HepG2 (cell line): ENCODE measurements around the gene LTC4S. TPM values are rescaled to one million over a fixed set of nuclear protein-coding genes. Genes with fewer than 3 reads are reported as not detected.

Experiments
- ATF7 ChIP-seq, 2 experiments: fragments of 450-650 bp in 1 of 2; sonication (generic) in 1 of 2; formaldehyde crosslinking in 1 of 2; IDR thresholded peaks; 2 replicates each; pipeline versions ENCODE4 v1.4.0 to v1.6.1; 2016 to 2020; ENCODE audit warnings: antibody characterized with exemption in 1 of 2, mild to moderate bottlenecking in 1 of 2, missing genetic modification reagents in 1 of 2
- EED ChIP-seq: sonication (generic); formaldehyde crosslinking; IDR thresholded peaks from 2 replicates; pipeline ENCODE4 v1.5.0; 2020; ENCODE audit warnings: mild to moderate bottlenecking, missing genetic modification reagents
- IRX3 ChIP-seq: sonication (generic); formaldehyde crosslinking; IDR thresholded peaks from 2 replicates; pipeline ENCODE4 v1.8.1; 2023; ENCODE audit warnings: mild to moderate bottlenecking, low read depth, missing genetic modification reagents, borderline replicate concordance
- KMT2A ChIP-seq: sonication (generic); formaldehyde crosslinking; IDR thresholded peaks from 2 replicates; pipeline ENCODE4 v1.4.0; 2020; ENCODE audit warnings: missing genetic modification reagents
- NCOA2 ChIP-seq: sonication (generic); formaldehyde crosslinking; IDR thresholded peaks from 2 replicates; pipeline ENCODE4 v1.8.0; 2022; ENCODE audit warnings: inconsistent platforms
- NCOR1 ChIP-seq: fragments of 200-600 bp; sonication (generic); IDR thresholded peaks from 2 replicates; pipeline ENCODE4 v1.7.0; 2017; ENCODE audit warnings: antibody characterized with exemption, low read length, borderline replicate concordance
- NRL ChIP-seq: sonication (generic); formaldehyde crosslinking; IDR thresholded peaks from 2 replicates; pipeline ENCODE4 v1.5.0; 2020; ENCODE audit warnings: missing genetic modification reagents, mild to moderate bottlenecking, moderate library complexity, borderline replicate concordance
- REXO4 ChIP-seq: sonication (generic); formaldehyde crosslinking; IDR thresholded peaks from 2 replicates; pipeline ENCODE4 v1.8.0; 2022; ENCODE audit warnings: missing genetic modification reagents, mild to moderate bottlenecking, borderline replicate concordance
- ZFP90 ChIP-seq: sonication (generic); formaldehyde crosslinking; IDR thresholded peaks from 2 replicates; pipeline ENCODE4 v1.8.0; 2022; ENCODE audit warnings: missing genetic modification reagents, mild to moderate bottlenecking, inconsistent platforms, borderline replicate concordance
- ZNF143 ChIP-seq: sonication (generic); formaldehyde crosslinking; IDR thresholded peaks from 2 replicates; pipeline ENCODE4 v1.4.0; 2020; ENCODE audit warnings: missing genetic modification reagents
- ZNF230 ChIP-seq: sonication (generic); formaldehyde crosslinking; IDR thresholded peaks from 2 replicates; pipeline ENCODE4 v1.4.0; 2020; ENCODE audit warnings: mild to moderate bottlenecking, missing genetic modification reagents
- ZNF274 ChIP-seq: sonication (generic); formaldehyde crosslinking; IDR thresholded peaks from 2 replicates; pipeline ENCODE4 v1.5.1; 2020; ENCODE audit warnings: mild to moderate bottlenecking, missing genetic modification reagents
- ZNF333 ChIP-seq: sonication (generic); formaldehyde crosslinking; IDR thresholded peaks from 2 replicates; pipeline ENCODE4 v1.4.0; 2020; ENCODE audit warnings: mild to moderate bottlenecking, missing genetic modification reagents, borderline replicate concordance
- ZNF451 ChIP-seq: sonication (generic); formaldehyde crosslinking; IDR thresholded peaks from 2 replicates; pipeline ENCODE4 v1.5.0; 2020; ENCODE audit warnings: mild to moderate bottlenecking, missing genetic modification reagents
- ZSCAN20 ChIP-seq: sonication (generic); formaldehyde crosslinking; IDR thresholded peaks from 2 replicates; pipeline ENCODE4 v1.4.0; 2020; ENCODE audit warnings: missing genetic modification reagents, mild to moderate bottlenecking, borderline replicate concordance
- polyA plus RNA-seq, 8 experiments: library from polyadenylated mRNA; depleted of rRNA in 3 of 8; stranded (reverse) in 7 of 8; unstranded in 1 of 8; fragments of >200 nt; fragmentation: Illumina TruSeq in 4 of 8; extraction: Trizol in 4 of 8; gene quantifications; 2 replicates each; pipeline versions ENCODE4 v1.2.1 to v1.2.3, GENCODE V29; 2011 to 2016; ENCODE audit warnings: low read depth in 4 of 8, missing spikeins in 1 of 8, mixed read lengths in 1 of 8; ENCODE audit not compliant: insufficient read depth in 1 of 8
- total RNA-seq, 5 experiments: library from RNA; depleted of rRNA; stranded (reverse); fragments of >200 nt; fragmentation: Illumina TruSeq; extraction: Trizol; gene quantifications; 2 replicates each; pipeline ENCODE4 v1.2.3, GENCODE V29; 2016; ENCODE audit warnings: low read depth in 1 of 5
- TF ChIP-seq, protein P1 (sequence below): fragments of 450-650 bp; IDR thresholded peaks from 2 replicates; pipeline ENCODE4 v1.6.1; 2017; ENCODE audit warnings: mild to moderate bottlenecking
- TF ChIP-seq, protein P2 (sequence below): sonication (generic); formaldehyde crosslinking; IDR thresholded peaks from 2 replicates; pipeline ENCODE4 v1.8.1; 2023; ENCODE audit warnings: missing genetic modification reagents, inconsistent platforms, borderline replicate concordance
- TF ChIP-seq, protein P3 (sequence below): sonication (generic); formaldehyde crosslinking; IDR thresholded peaks from 2 replicates; pipeline ENCODE4 v1.8.0; 2022; ENCODE audit warnings: missing genetic modification reagents, low read depth, mild to moderate bottlenecking, borderline replicate concordance
- TF ChIP-seq, protein P4 (sequence below): sonication (generic); formaldehyde crosslinking; IDR thresholded peaks from 2 replicates; pipeline ENCODE4 v1.5.0; 2020; ENCODE audit warnings: missing genetic modification reagents
- TF ChIP-seq, protein P5 (sequence below): sonication (generic); formaldehyde crosslinking; IDR thresholded peaks from 2 replicates; pipeline ENCODE4 v1.5.1; 2020; ENCODE audit warnings: missing genetic modification reagents, mild to moderate bottlenecking, borderline replicate concordance

Gene LTC4S
- total and polyA plus RNA-seq, 2 of the 13 experiments (the other 11 are each of a cell fraction or from before 2014, with no cell fraction given): 0.35 TPM; not detected in 1

DNA sequence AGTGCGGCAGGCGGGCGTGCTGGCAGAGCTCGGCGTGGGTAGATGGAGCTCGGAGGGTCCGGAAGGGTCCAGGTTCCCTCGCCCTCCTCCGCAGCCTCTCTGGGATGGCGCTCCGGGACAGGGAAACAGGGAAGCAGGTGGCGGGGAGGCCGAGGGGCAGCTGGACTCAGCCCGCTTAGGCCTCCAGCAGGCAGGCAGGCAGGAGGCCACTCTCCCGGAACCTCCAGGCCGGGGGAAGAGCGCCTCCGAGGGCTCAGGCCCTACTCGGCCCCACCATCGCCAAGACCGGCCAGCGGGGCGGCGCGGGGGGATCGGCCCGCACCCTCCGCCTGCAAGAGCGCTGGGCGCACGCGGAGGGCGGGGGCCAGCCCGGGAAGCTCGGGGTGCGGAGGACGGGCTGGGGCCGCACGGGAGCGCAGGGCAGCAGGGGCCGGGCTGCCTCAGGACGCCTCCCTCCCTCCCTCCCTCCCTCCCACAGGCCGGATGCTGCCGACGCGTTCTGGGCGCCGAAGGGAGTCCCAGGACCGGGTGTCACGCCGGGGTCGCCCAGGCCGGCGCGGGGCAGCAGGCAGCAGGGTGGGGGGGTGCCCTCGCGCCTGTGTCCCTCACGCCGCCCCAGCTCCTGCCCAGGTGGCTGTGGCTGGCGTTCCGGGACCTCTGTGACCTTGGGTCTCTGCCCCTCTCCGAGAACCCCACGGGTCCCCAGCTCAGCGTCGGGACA is 11.9 kb downstream of the LTC4S start (continued):
- TF ChIP-seq, protein P1, sequence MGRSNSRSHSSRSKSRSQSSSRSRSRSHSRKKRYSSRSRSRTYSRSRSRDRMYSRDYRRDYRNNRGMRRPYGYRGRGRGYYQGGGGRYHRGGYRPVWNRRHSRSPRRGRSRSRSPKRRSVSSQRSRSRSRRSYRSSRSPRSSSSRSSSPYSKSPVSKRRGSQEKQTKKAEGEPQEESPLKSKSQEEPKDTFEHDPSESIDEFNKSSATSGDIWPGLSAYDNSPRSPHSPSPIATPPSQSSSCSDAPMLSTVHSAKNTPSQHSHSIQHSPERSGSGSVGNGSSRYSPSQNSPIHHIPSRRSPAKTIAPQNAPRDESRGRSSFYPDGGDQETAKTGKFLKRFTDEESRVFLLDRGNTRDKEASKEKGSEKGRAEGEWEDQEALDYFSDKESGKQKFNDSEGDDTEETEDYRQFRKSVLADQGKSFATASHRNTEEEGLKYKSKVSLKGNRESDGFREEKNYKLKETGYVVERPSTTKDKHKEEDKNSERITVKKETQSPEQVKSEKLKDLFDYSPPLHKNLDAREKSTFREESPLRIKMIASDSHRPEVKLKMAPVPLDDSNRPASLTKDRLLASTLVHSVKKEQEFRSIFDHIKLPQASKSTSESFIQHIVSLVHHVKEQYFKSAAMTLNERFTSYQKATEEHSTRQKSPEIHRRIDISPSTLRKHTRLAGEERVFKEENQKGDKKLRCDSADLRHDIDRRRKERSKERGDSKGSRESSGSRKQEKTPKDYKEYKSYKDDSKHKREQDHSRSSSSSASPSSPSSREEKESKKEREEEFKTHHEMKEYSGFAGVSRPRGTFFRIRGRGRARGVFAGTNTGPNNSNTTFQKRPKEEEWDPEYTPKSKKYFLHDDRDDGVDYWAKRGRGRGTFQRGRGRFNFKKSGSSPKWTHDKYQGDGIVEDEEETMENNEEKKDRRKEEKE: no peak
- TF ChIP-seq ZNF451 (no peak), ZFP90 (no peak; the same call in 1 of the 2 replicates), ZNF143 (CRISPR knock-in tag) (no peak), ATF7 (IDR thresholded peaks at IDR 0.05) (no peak), ATF7 (CRISPR knock-in tag; IDR thresholded peaks at IDR 0.05) (no peak), NCOA2 (CRISPR knock-in tag) (no peak), ZNF230 (no peak), ZNF274 (CRISPR knock-in tag) (peak; percentile 71; the same call in 1 of the 2 replicates), EED (CRISPR knock-in tag) (peak; percentile 48; the same call in 1 of the 2 replicates), KMT2A (0 out of 2 replicates have a peak, but pooled peaks have one; percentile 48), REXO4 (CRISPR knock-in tag) (no peak), IRX3 (CRISPR knock-in tag) (peak; percentile 57; the same call in 1 of the 2 replicates), NCOR1 (no peak), ZNF333 (CRISPR knock-in tag) (no peak), ZSCAN20 (CRISPR knock-in tag) (no peak), NRL (no peak)
- TF ChIP-seq, protein P2, sequence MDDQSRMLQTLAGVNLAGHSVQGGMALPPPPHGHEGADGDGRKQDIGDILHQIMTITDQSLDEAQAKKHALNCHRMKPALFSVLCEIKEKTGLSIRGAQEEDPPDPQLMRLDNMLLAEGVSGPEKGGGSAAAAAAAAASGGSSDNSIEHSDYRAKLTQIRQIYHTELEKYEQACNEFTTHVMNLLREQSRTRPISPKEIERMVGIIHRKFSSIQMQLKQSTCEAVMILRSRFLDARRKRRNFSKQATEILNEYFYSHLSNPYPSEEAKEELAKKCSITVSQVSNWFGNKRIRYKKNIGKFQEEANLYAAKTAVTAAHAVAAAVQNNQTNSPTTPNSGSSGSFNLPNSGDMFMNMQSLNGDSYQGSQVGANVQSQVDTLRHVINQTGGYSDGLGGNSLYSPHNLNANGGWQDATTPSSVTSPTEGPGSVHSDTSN: no peak
- TF ChIP-seq, protein P3, sequence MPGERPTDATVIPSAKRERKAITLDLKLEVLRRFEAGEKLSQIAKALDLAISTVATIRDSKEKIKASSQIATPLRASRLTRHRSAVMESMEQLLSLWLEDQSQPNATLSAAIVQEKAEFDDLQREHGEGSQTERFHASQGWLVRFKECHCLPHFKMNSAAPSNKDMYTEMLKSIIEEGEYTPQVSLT (CRISPR knock-in tag): no peak
- TF ChIP-seq, protein P4, sequence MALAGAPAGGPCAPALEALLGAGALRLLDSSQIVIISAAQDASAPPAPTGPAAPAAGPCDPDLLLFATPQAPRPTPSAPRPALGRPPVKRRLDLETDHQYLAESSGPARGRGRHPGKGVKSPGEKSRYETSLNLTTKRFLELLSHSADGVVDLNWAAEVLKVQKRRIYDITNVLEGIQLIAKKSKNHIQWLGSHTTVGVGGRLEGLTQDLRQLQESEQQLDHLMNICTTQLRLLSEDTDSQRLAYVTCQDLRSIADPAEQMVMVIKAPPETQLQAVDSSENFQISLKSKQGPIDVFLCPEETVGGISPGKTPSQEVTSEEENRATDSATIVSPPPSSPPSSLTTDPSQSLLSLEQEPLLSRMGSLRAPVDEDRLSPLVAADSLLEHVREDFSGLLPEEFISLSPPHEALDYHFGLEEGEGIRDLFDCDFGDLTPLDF (CRISPR knock-in tag): no peak
- TF ChIP-seq, protein P5, sequence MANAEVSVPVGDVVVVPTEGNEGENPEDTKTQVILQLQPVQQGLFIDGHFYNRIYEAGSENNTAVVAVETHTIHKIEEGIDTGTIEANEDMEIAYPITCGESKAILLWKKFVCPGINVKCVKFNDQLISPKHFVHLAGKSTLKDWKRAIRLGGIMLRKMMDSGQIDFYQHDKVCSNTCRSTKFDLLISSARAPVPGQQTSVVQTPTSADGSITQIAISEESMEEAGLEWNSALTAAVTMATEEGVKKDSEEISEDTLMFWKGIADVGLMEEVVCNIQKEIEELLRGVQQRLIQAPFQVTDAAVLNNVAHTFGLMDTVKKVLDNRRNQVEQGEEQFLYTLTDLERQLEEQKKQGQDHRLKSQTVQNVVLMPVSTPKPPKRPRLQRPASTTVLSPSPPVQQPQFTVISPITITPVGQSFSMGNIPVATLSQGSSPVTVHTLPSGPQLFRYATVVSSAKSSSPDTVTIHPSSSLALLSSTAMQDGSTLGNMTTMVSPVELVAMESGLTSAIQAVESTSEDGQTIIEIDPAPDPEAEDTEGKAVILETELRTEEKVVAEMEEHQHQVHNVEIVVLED: peak; percentile 32; the same call in 1 of the 2 replicates
